Heart left ventricle (tissue), 16 donors: ENCODE data around the gene RECK. TPM values are rescaled to one million over a fixed set of nuclear protein-coding genes. Genes with fewer than 3 reads are reported as not detected.
"Not testable (repeated sequence)": the region's sequence is repeated elsewhere in the genome, so short reads cannot be mapped to it uniquely, and the experiment has no call there.

Experiments
- ATAC-seq, 4 donors: fragments of 200-7000 bp; cut with Tn5 transposase; one replicate each; pipeline ENCODE4 v1.9.1; 2020 to 2022; ENCODE audit warnings: moderate library complexity in 4 of 4, mild to moderate bottlenecking in 3 of 4, moderate number of reproducible peaks in 1 of 4
- DNase-seq, 5 donors: peaks; one replicate each; pipeline ENCODE4 v3.0.0-alpha.2; 2020
- H3K27ac ChIP-seq, 12 donors: fragments of 200-600 bp; sonication (generic) in 4 of 12; one replicate each; pipeline versions ENCODE4 v1.5.0 to v1.8.0; 2016 to 2022; ENCODE audit warnings: mild to moderate bottlenecking in 2 of 12
- H3K27me3 ChIP-seq, 9 donors: fragments of 200-600 bp; sonication (generic) in 2 of 9; one replicate each; pipeline versions ENCODE4 v1.5.1 to v1.8.0; 2016 to 2022; ENCODE audit warnings: mild to moderate bottlenecking in 3 of 9
- H3K36me3 ChIP-seq, 9 donors: fragments of 200-600 bp; sonication (generic) in 2 of 9; one replicate each; pipeline versions ENCODE4 v1.5.0 to v1.8.0; 2018 to 2022; ENCODE audit warnings: mild to moderate bottlenecking in 2 of 9
- H3K4me1 ChIP-seq, 12 donors: fragments of 200-600 bp; sonication (generic) in 4 of 12; one replicate each; pipeline versions ENCODE4 v1.5.0 to v1.8.0; 2016 to 2022; ENCODE audit warnings: mild to moderate bottlenecking in 3 of 12
- H3K4me3 ChIP-seq, 12 donors: fragments of 200-600 bp; sonication (generic) in 4 of 12; one replicate each; pipeline versions ENCODE4 v1.5.0 to v1.8.0; 2017 to 2022; ENCODE audit warnings: mild to moderate bottlenecking in 9 of 12, moderate library complexity in 4 of 12
- H3K9me3 ChIP-seq, 12 donors: fragments of 200-600 bp; sonication (generic) in 4 of 12; one replicate each; pipeline versions ENCODE4 v1.5.0 to v1.8.0; 2016 to 2022; ENCODE audit warnings: mild to moderate bottlenecking in 1 of 12
- POLR2A ChIP-seq, 2 donors: fragments of 450-650 bp; IDR thresholded peaks; one replicate each; pipeline ENCODE4 v1.6.1; 2017; ENCODE audit warnings: antibody characterized with exemption in 2 of 2, mild to moderate bottlenecking in 2 of 2, moderate library complexity in 2 of 2
- WGBS, 4 donors: extraction: QIAGEN DNeasy Blood & Tissue Kit in 2 of 4; methylation state at CpG; one replicate each; pipeline versions ENCODE4 v1.1.5 to v1.1.7; 2013 to 2018; 5-methylcytosine and 5-hydroxymethylcytosine counted together
- intact Hi-C, 10 donors: fragments of 100-400 bp; cut with DNase I; formaldehyde crosslinking; loops; one replicate each; pipeline versions ENCODE4 v1.11.1 to v1.14.2; 2022
- polyA plus RNA-seq, 2 donors: library from polyadenylated mRNA; stranded (reverse); fragments of 200-250 nt; gene quantifications; one replicate each; pipeline ENCODE4 v1.2.3, GENCODE V29; 2013
- total RNA-seq, 9 donors: library from RNA; depleted of rRNA in 2 of 9; stranded (reverse); fragments of >200 nt in 2 of 9; fragmentation: NEBNext Ultra II Directional in 3 of 9; extraction: Animal tissue kit (Norgen Biotek cat#: 25700) in 3 of 9; gene quantifications; one replicate each; pipeline versions ENCODE4 v1.1.0 to v1.2.4, GENCODE V29; 2016 to 2023
- TF ChIP-seq, protein P1 (sequence below), 12 donors: fragments of 200-600 bp; sonication (generic) in 4 of 12; IDR thresholded peaks; one replicate each; pipeline versions ENCODE4 v1.5.0 to v1.8.0; 2018 to 2022; ENCODE audit warnings: antibody characterized with exemption in 12 of 12, mild to moderate bottlenecking in 5 of 12
- donor health status: ischemic (EF 13 %, LVEDD 7.1; RV severe dilation, severe dysfunction).
- donor health status: healthy with polysubstance abuse.
- donor health status: DM: no; HTN: yes; CAD: no.
- donor health status: DM: no; HTN: no; CAD: no.
- donor health status: ischemic (EF 25% LVEDD 6.9; RV normal size, moderate dysfunction).
- donor health status: ischemic (EF 25% LVEDD 5.7; RV mildly dilated, moderate dysfunction).
- donor health status: healthy.
- donor health status: DM: yes; HTN: yes; CAD: no.
- donor health status: ischemic (EF 35%, LVEDD 5.7; RV mildly dilated, moderate dysfunction).
- donor health status: nonischemic (EF 11% LVEDD 7.7; RV severe dilation, severe dysfunction).
- donor health status: DM: yes; HTN: yes; CAD: no.
- donor health status: PGD.
- donor health status: ischemic (EF 29% LVEDD 5.4; RV normal size, mild dysfunction).
- donor health status: nonischemic (EF 23%, LVEDD 6.1; RV moderate dilation, normal function).

RECK gene
- total and polyA plus RNA-seq, 11 donors = 2.5 to 10.2 (median 4.9) TPM

DNA sequence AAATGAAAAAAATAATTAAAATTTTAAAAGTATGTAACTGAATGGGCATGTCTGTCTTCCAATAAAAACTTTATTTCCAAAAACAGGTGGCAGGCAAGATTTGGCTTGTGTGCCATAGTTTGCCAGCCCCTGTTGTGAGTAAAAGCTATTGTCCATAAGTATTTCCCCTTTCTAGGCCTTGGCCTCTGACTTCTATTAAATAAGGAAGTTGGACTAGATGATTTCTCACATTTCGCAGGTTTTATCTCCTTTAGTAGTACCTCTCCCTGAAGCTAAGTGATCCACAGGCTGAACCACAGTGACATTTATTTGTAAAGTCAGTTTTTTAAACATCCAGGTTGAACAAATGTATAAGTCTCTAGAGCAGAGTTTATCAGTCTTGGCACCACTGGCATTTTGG lies 41.3 kb downstream of the RECK start:
- no peak for TF ChIP-seq POLR2A (IDR thresholded peaks at IDR 0.05)

DNA sequence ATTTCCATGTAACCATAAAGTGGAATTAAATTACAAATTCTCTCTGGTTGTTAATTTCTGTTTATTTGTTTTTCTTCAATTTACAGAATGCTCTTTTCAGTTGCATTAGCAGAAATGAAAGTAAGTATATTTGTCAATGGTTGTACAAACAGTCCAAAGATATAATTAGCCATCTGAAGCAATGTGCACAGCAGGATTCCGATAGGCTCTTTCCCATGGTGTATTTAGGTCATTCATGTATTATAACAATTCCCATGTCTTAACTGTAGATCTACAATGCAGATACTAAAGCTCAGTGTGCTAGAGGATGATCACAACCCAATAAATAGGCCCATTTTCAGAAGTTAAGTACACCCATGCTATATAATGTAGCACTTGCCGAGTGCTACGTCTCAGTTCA lies 43.8 kb downstream of the RECK start:
- no peaks in the 10 kb centered on the region for H3K9me3 ChIP-seq
- H3K27me3 ChIP-seq = no peaks in the 10 kb centered on the region
- no peak overlapping the region for H3K4me3 ChIP-seq
- H3K36me3 ChIP-seq = peaks cover 0 to 26% (median 7%) of the 10 kb centered on the region in 9 donors
- TF ChIP-seq, protein P1, sequence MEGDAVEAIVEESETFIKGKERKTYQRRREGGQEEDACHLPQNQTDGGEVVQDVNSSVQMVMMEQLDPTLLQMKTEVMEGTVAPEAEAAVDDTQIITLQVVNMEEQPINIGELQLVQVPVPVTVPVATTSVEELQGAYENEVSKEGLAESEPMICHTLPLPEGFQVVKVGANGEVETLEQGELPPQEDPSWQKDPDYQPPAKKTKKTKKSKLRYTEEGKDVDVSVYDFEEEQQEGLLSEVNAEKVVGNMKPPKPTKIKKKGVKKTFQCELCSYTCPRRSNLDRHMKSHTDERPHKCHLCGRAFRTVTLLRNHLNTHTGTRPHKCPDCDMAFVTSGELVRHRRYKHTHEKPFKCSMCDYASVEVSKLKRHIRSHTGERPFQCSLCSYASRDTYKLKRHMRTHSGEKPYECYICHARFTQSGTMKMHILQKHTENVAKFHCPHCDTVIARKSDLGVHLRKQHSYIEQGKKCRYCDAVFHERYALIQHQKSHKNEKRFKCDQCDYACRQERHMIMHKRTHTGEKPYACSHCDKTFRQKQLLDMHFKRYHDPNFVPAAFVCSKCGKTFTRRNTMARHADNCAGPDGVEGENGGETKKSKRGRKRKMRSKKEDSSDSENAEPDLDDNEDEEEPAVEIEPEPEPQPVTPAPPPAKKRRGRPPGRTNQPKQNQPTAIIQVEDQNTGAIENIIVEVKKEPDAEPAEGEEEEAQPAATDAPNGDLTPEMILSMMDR (IDR thresholded peaks at IDR 0.05) = no peak
- no peak for TF ChIP-seq POLR2A (IDR thresholded peaks at IDR 0.05)
- intact Hi-C loops = no loop called here
- DNase-seq = no peak
- no peak overlapping the region for H3K27ac ChIP-seq
- H3K4me1 ChIP-seq = peaks cover 0 to 5% (median 0%) of the 10 kb centered on the region in 12 donors
- no peak for ATAC-seq
- 76 to 89% (median 83%) methylated on average over 3 of the region's 3 CpGs for WGBS, 4 donors

More for the DNA sequence above, 41.3 kb downstream of the RECK start:
- 81 to 97% (median 92%) methylated on average over 1 of the region's 1 CpG for WGBS, 4 donors
- Histone ChIP-seq H3K9me3 (no peaks in the 10 kb centered on the region), H3K27ac (no peak overlapping the region), H3K4me3 (no peak overlapping the region), H3K36me3 (peaks cover 0 to 6% (median 0%) of the 10 kb centered on the region in 9 donors), H3K4me1 (peaks cover 2 to 22% (median 11%) of the 10 kb centered on the region in 12 donors), H3K27me3 (no peaks in the 10 kb centered on the region)
- DNase-seq = no peak
- no peak for ATAC-seq
- intact Hi-C loops = no loop called here

DNA sequence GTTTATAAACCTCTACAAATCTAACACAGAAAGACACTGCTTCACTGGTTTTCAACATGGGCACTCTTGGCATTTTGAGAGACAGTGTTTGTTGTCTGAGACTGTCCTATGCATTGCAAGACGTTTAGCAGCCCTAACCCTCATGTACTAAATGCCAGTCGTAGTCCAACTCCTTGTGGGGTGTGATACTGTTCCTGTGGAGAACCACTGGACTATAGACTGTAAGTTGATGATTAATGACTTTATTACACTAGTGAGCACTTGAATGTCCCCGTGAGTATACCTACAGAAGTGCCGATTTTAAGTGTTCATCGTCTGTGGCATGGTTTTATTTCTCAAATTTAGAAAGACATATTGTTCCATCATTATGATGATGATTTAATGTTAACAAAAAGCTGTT lies 46.2 kb downstream of the RECK start:
- H3K4me1 ChIP-seq = peaks cover 0 to 5% (median 0%) of the 10 kb centered on the region in 12 donors
- no peak for ATAC-seq

DNA sequence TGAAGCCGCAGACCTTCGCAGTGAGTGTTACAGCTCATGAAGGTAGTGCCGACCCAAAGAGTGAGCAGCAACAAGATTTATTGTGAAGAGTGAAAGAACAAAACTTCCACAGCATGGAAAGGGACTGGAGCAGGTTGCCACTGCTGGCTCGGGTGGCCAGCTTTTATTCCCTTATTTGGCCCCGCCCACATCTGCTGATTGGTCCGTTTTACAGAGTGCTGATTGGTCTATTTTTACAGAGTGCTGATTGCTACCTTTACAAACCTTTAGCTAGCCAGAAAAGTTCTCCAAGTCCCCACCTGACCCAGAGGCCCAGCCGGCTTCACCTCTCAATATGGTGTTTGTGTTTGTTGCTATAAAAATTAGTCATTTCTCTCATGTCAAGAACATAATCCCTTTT lies 49.7 kb downstream of the RECK start:
- TF ChIP-seq POLR2A (IDR thresholded peaks at IDR 0.05) = no peak
- TF ChIP-seq, protein P1 (IDR thresholded peaks at IDR 0.05) = no peak
- peaks cover 0 to 40% (median 9%) of the 10 kb centered on the region in 9 donors for H3K36me3 ChIP-seq
- WGBS, 4 donors = 93 to 96% (median 95%) methylated on average over 7 of the region's 7 CpGs

More for the DNA sequence above, 46.2 kb downstream of the RECK start:
- 86 to 94% (median 93%) methylated on average over 5 of the region's 5 CpGs for WGBS, 4 donors
- intact Hi-C loops = no loop called here
- TF ChIP-seq POLR2A (IDR thresholded peaks at IDR 0.05) = no peak
- TF ChIP-seq, protein P1 (IDR thresholded peaks at IDR 0.05) = no peak
- H3K4me3 ChIP-seq = no peak overlapping the region
- peaks cover 0 to 39% (median 9%) of the 10 kb centered on the region in 9 donors for H3K36me3 ChIP-seq
- no peaks in the 10 kb centered on the region for H3K27me3 ChIP-seq
- DNase-seq = no peak
- peaks cover 0 to 5% (median 0%) of the 10 kb centered on the region in 12 donors for H3K9me3 ChIP-seq
- no peak overlapping the region for H3K27ac ChIP-seq

DNA sequence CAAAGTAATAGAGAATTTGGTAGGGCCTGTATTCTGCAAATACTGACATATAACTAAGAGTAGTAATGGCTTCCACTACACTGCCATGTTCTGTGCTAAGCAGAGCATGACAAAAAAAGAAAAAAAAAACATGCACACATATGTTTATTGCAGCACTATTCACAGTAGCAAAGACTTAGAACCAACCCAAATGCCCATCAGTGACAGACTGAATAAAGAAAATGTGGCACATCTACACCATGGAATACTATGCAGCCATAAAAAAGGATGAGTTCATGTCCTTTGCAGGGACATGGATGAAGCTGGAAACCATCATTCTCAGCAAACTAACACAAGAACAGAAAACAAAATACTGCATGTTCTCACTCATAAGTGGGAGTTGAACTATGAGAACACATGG lies 50.3 kb downstream of the RECK start:
- H3K27ac ChIP-seq, ATAC-seq, DNase-seq, H3K4me3 ChIP-seq, H3K27me3 ChIP-seq, H3K9me3 ChIP-seq, intact Hi-C loops: not testable (repeated sequence)
- H3K36me3 ChIP-seq = peaks cover 0 to 40% (median 9%) of the 10 kb centered on the region in 9 donors
- peaks cover 0 to 17% (median 10%) of the 10 kb centered on the region in 12 donors for H3K4me1 ChIP-seq

More for the DNA sequence above, 49.7 kb downstream of the RECK start:
- Histone ChIP-seq H3K4me3 (no peak overlapping the region), H3K9me3 (peaks cover 0 to 5% (median 0%) of the 10 kb centered on the region in 12 donors), H3K27me3 (no peaks in the 10 kb centered on the region), H3K4me1 (peaks cover 0 to 11% (median 7%) of the 10 kb centered on the region in 12 donors), H3K27ac (no peak overlapping the region)
- intact Hi-C loops = no loop called here
- DNase-seq (no peak), ATAC-seq (no peak)
